H9 (cell line): Measurements from ENCODE around the gene S100A7A. TPM values are rescaled to one million over a fixed set of nuclear protein-coding genes. Genes with fewer than 3 reads are reported as not detected.

Source experiments
- DNase-seq: peaks from one replicate; pipeline ENCODE4 v3.0.0-alpha.2; 2017
- H2AFZ ChIP-seq: one replicate; pipeline ENCODE4 v1.6.1; 2013; ENCODE audit warnings: mild to moderate bottlenecking, low read length, control low read depth, moderate library complexity
- H2AK5ac ChIP-seq: 2 replicates; pipeline ENCODE4 v1.6.1; 2013; ENCODE audit warnings: low read length, control low read depth, mixed read lengths; ENCODE audit not compliant: insufficient read length
- H2BK120ac ChIP-seq: one replicate; pipeline ENCODE4 v1.6.1; 2013; ENCODE audit warnings: low read depth, mild to moderate bottlenecking, low read length, control low read depth, inconsistent platforms; ENCODE audit not compliant: poor library complexity, severe bottlenecking
- H2BK12ac ChIP-seq: 2 replicates; pipeline ENCODE4 v1.6.1; 2013; ENCODE audit warnings: low read length, control low read depth, mixed read lengths, low read depth; ENCODE audit not compliant: insufficient read length
- H2BK15ac ChIP-seq: 2 replicates; pipeline ENCODE4 v1.6.1; 2013; ENCODE audit warnings: low read depth, low read length, control low read depth
- H2BK20ac ChIP-seq: one replicate; pipeline ENCODE4 v1.6.1; 2013; ENCODE audit warnings: low read depth, mild to moderate bottlenecking, low read length, control low read depth, inconsistent platforms; ENCODE audit not compliant: poor library complexity, severe bottlenecking
- H2BK5ac ChIP-seq: 2 replicates; pipeline ENCODE4 v1.6.1; 2013; ENCODE audit warnings: low read length, control low read depth, mixed read lengths; ENCODE audit not compliant: insufficient read length
- H3K14ac ChIP-seq: 2 replicates; pipeline ENCODE4 v1.6.1; 2013; ENCODE audit warnings: low read length, control low read depth; ENCODE audit not compliant: insufficient read depth
- H3K18ac ChIP-seq: 2 replicates; pipeline ENCODE4 v1.6.1; 2013; ENCODE audit warnings: low read depth, mild to moderate bottlenecking, mixed read lengths, low read length, control low read depth; ENCODE audit not compliant: insufficient read length
- H3K23ac ChIP-seq: 2 replicates; pipeline ENCODE4 v1.6.1; 2013; ENCODE audit warnings: low read length, control low read depth, mixed read lengths, low read depth; ENCODE audit not compliant: insufficient read length
- H3K23me2 ChIP-seq: 2 replicates; pipeline ENCODE4 v1.6.1; 2013; ENCODE audit warnings: low read depth, mild to moderate bottlenecking, mixed read lengths, low read length, control low read depth; ENCODE audit not compliant: insufficient read length, poor library complexity, severe bottlenecking
- H3K27ac ChIP-seq: 2 replicates; pipeline ENCODE4 v1.5.1; 2013; ENCODE audit warnings: low read length, control low read depth, mixed read lengths, low read depth; ENCODE audit not compliant: insufficient read length
- H3K27me3 ChIP-seq: 2 replicates; pipeline ENCODE4 v1.6.1; 2013; ENCODE audit warnings: low read length, control low read depth, inconsistent platforms; ENCODE audit not compliant: insufficient read depth
- H3K4ac ChIP-seq: 2 replicates; pipeline ENCODE4 v1.6.1; 2013; ENCODE audit warnings: low read depth, mild to moderate bottlenecking, control low read depth, inconsistent platforms, low read length, moderate library complexity
- H3K4me1 ChIP-seq: 2 replicates; pipeline ENCODE4 v1.6.1; 2013; ENCODE audit warnings: low read length, control low read depth, inconsistent platforms; ENCODE audit not compliant: insufficient read depth
- H3K4me2 ChIP-seq: 2 replicates; pipeline ENCODE4 v1.6.1; 2013; ENCODE audit warnings: low read length, control low read depth, mixed read lengths; ENCODE audit not compliant: insufficient read length, insufficient read depth
- H3K56ac ChIP-seq: 2 replicates; pipeline ENCODE4 v1.6.1; 2013; ENCODE audit warnings: low read depth, mild to moderate bottlenecking, mixed read lengths, low read length, control low read depth; ENCODE audit not compliant: insufficient read length
- H3K79me1 ChIP-seq: 2 replicates; pipeline ENCODE4 v1.6.1; 2013; ENCODE audit warnings: low read depth, mild to moderate bottlenecking, moderate library complexity, low read length, control low read depth, inconsistent platforms; ENCODE audit not compliant: insufficient read depth, poor library complexity, severe bottlenecking
- H3K79me2 ChIP-seq: 2 replicates; pipeline ENCODE4 v1.6.1; 2013; ENCODE audit warnings: low read length, control low read depth, inconsistent platforms; ENCODE audit not compliant: insufficient read depth
- H3K9ac ChIP-seq: 2 replicates; pipeline ENCODE4 v1.6.1; 2013; ENCODE audit warnings: low read length, control low read depth, mixed read lengths; ENCODE audit not compliant: insufficient read length; ENCODE audit errors: extremely low read depth
- H3K9me3 ChIP-seq: one replicate; pipeline ENCODE4 v1.6.1; 2013; ENCODE audit warnings: low read depth, low read length, inconsistent platforms; ENCODE audit not compliant: control insufficient read depth
- H3T11ph ChIP-seq: one replicate; pipeline ENCODE4 v1.6.1; 2013; ENCODE audit warnings: mild to moderate bottlenecking, low read length, control low read depth, inconsistent platforms
- H4K20me1 ChIP-seq: one replicate; pipeline ENCODE4 v1.6.1; 2013; ENCODE audit not compliant: control insufficient read depth, insufficient read length, insufficient read depth
- H4K5ac ChIP-seq: 2 replicates; pipeline ENCODE4 v1.6.1; 2013; ENCODE audit warnings: low read depth, mild to moderate bottlenecking, mixed read lengths, low read length, control low read depth; ENCODE audit not compliant: insufficient read length
- H4K8ac ChIP-seq: replicated peaks from 2 replicates; pipeline ENCODE4 v1.6.1; 2013; ENCODE audit warnings: low read length, control low read depth, mixed read lengths, low read depth; ENCODE audit not compliant: insufficient read length
- H4K91ac ChIP-seq: 2 replicates; pipeline ENCODE4 v1.6.1; 2013; ENCODE audit warnings: low read depth, mild to moderate bottlenecking, moderate library complexity, mixed read lengths, low read length, control low read depth; ENCODE audit not compliant: insufficient read length
- H3K27ac Mint-ChIP-seq, 3 experiments: 2 replicates in 2 of 3; 3 replicates in 1 of 3; pipeline ENCODE4 v1.8.0; 2020 to 2021; ENCODE audit warnings: mixed read lengths in 3 of 3, mild to moderate bottlenecking in 1 of 3, moderate library complexity in 1 of 3
- H3K27me3 Mint-ChIP-seq: 2 replicates; pipeline ENCODE4 v1.8.0; 2021; ENCODE audit warnings: low read depth, mild to moderate bottlenecking, moderate library complexity, mixed read lengths
- H3K36me3 Mint-ChIP-seq, 3 experiments: 2 replicates in 2 of 3; 3 replicates in 1 of 3; pipeline ENCODE4 v1.8.0; 2020 to 2021; ENCODE audit warnings: low read depth in 3 of 3, mixed read lengths in 3 of 3; ENCODE audit not compliant: insufficient read depth in 1 of 3
- H3K4me1 Mint-ChIP-seq, 2 experiments: 2 replicates each; pipeline ENCODE4 v1.8.0; 2020; ENCODE audit warnings: mixed read lengths in 2 of 2
- H3K4me3 Mint-ChIP-seq, 2 experiments: 2 replicates in 1 of 2; 3 replicates in 1 of 2; pipeline ENCODE4 v1.8.0; 2020 to 2021; ENCODE audit warnings: mild to moderate bottlenecking in 2 of 2, mixed read lengths in 2 of 2, moderate library complexity in 1 of 2
- H3K9me3 Mint-ChIP-seq, 2 experiments: 2 replicates in 1 of 2; 3 replicates in 1 of 2; pipeline ENCODE4 v1.8.0; 2020; ENCODE audit warnings: mild to moderate bottlenecking in 2 of 2, mixed read lengths in 2 of 2, moderate library complexity in 1 of 2
- WGBS: extraction: QIAGEN DNeasy Blood & Tissue Kit; methylation state at CpG from one replicate; pipeline ENCODE4 v1.1.7; 2013; ENCODE audit warnings: missing lambda C conversion rate, low lambda C conversion rate, mixed read lengths; ENCODE audit not compliant: insufficient read length; ENCODE audit errors: extremely low coverage; 5-methylcytosine and 5-hydroxymethylcytosine counted together
- total RNA-seq: library from RNA; stranded (reverse); gene quantifications from 2 replicates; pipeline ENCODE4 v1.2.1, GENCODE V29; 2021
- TF ChIP-seq, protein P1 (sequence below): fragments of 200-600 bp; sonication (generic); conservative IDR thresholded peaks from 3 replicates; pipeline ENCODE4 v1.8.0; 2021; ENCODE audit warnings: antibody characterized with exemption, mild to moderate bottlenecking

S100A7A gene
- total RNA-seq, 1 experiment from 2014 or later = not detected

GRCh38 chr1:153372571-153372970 is 43.7 kb upstream of the S100A7A start:
- peaks cover 0 to 4% of the 10 kb centered on the region in 2 experiments; a peak in 1 of 5 replicates for H3K9me3 Mint-ChIP-seq
- no peak overlapping the region for H2BK12ac ChIP-seq
- no peak overlapping the region for H2BK5ac ChIP-seq
- H2AFZ ChIP-seq = no peak overlapping the region
- no peak overlapping the region for H2BK15ac ChIP-seq
- H3K27ac Mint-ChIP-seq = no peak overlapping the region
- no peaks in the 10 kb centered on the region for H3K23me2 ChIP-seq
- no peak overlapping the region for H3K23ac ChIP-seq
- no peak overlapping the region for H4K91ac ChIP-seq
- no peak overlapping the region for H3K27ac ChIP-seq
- H3K27me3 ChIP-seq = no peaks in the 10 kb centered on the region
- H3K9me3 ChIP-seq = no peaks in the 10 kb centered on the region
- H3K79me1 ChIP-seq = no peaks in the 10 kb centered on the region
- peaks cover 6% of the 10 kb centered on the region for H3K27me3 Mint-ChIP-seq
- H2AK5ac ChIP-seq = no peak overlapping the region
- no peak overlapping the region for H4K8ac ChIP-seq
- TF ChIP-seq, protein P1, sequence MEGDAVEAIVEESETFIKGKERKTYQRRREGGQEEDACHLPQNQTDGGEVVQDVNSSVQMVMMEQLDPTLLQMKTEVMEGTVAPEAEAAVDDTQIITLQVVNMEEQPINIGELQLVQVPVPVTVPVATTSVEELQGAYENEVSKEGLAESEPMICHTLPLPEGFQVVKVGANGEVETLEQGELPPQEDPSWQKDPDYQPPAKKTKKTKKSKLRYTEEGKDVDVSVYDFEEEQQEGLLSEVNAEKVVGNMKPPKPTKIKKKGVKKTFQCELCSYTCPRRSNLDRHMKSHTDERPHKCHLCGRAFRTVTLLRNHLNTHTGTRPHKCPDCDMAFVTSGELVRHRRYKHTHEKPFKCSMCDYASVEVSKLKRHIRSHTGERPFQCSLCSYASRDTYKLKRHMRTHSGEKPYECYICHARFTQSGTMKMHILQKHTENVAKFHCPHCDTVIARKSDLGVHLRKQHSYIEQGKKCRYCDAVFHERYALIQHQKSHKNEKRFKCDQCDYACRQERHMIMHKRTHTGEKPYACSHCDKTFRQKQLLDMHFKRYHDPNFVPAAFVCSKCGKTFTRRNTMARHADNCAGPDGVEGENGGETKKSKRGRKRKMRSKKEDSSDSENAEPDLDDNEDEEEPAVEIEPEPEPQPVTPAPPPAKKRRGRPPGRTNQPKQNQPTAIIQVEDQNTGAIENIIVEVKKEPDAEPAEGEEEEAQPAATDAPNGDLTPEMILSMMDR = no peak
- H3K79me2 ChIP-seq = no peaks in the 10 kb centered on the region
- H3K56ac ChIP-seq = no peak overlapping the region
- no peaks in the 10 kb centered on the region for H3K36me3 Mint-ChIP-seq
- H4K5ac ChIP-seq = no peak overlapping the region
- H2BK20ac ChIP-seq = no peak overlapping the region
- H3K18ac ChIP-seq = no peak overlapping the region
- no peaks in the 10 kb centered on the region for H3K4me1 Mint-ChIP-seq
- no peak overlapping the region for H3T11ph ChIP-seq
- H3K4me1 ChIP-seq = no peaks in the 10 kb centered on the region
- WGBS = no CpG with 5 or more reads among the region's 2 CpGs
- H2BK120ac ChIP-seq = no peak overlapping the region
- H3K14ac ChIP-seq = no peak overlapping the region
- DNase-seq = no peak
- H3K9ac ChIP-seq = no peak overlapping the region
- no peaks in the 10 kb centered on the region for H4K20me1 ChIP-seq
- no peak overlapping the region for H3K4me3 Mint-ChIP-seq
- no peak overlapping the region for H3K4ac ChIP-seq
- no peak overlapping the region for H3K4me2 ChIP-seq
